Transverse colon (tissue), 4 donors: ENCODE data around the gene CLTC.

ENCODE experiments used
- CTCF ChIP-seq, 5 experiments: fragments of 200-600 bp in 3 of 5; fragments of 450-650 bp in 2 of 5; sonication (generic) in 3 of 5; IDR thresholded peaks; 1 replicate in 2 of 5; 2 replicates in 3 of 5; pipeline ENCODE4 v1.5.1; 2016 to 2017; ENCODE audit warnings: antibody characterized with exemption in 5 of 5, inconsistent platforms in 3 of 5, mild to moderate bottlenecking in 2 of 5, moderate library complexity in 1 of 5
- POLR2A ChIP-seq: fragments of 450-650 bp; IDR thresholded peaks from one replicate; pipeline ENCODE4 v1.6.1; 2016; ENCODE audit warnings: antibody characterized with exemption, mild to moderate bottlenecking, moderate library complexity
- POLR2AphosphoS5 ChIP-seq, 3 donors: sonication (generic); formaldehyde crosslinking; IDR thresholded peaks; one replicate each; pipeline ENCODE4 v1.6.1; 2016; ENCODE audit warnings: antibody characterized with exemption in 3 of 3

GRCh38 chr17:59650642-59651041 is 30.9 kb downstream of the CLTC start:
- no peak for TF ChIP-seq POLR2AphosphoS5 (IDR thresholded peaks at IDR 0.05)
- TF ChIP-seq CTCF (IDR thresholded peaks at IDR 0.05) = no peak
- no peak for TF ChIP-seq POLR2A
